Adrenal gland (tissue), 12 donors: Measurements from ENCODE around the gene TXNRD2. TPM values are rescaled to one million over a fixed set of nuclear protein-coding genes. Genes with fewer than 3 reads are reported as not detected.

Experiments used
- DNase-seq, 7 donors: peaks; one replicate each; pipeline ENCODE4 v3.0.0-alpha.2; 2019 to 2020
- H3K27ac ChIP-seq, 5 donors: fragments of 200-600 bp; sonication (generic) in 4 of 5; 1 replicate in 3 of 5; 2 replicates in 2 of 5; pipeline versions ENCODE4 v1.5.1 to v1.8.0; 2016 to 2020; ENCODE audit warnings: mild to moderate bottlenecking in 1 of 5
- H3K27me3 ChIP-seq: fragments of 200-600 bp; 2 replicates; pipeline ENCODE4 v1.8.0; 2021
- H3K36me3 ChIP-seq, 2 donors: fragments of 200-600 bp; replicated peaks in 1 of 2; 1 replicate in 1 of 2; 2 replicates in 1 of 2; pipeline versions ENCODE4 v1.5.1 to v1.8.0; 2018 to 2022
- H3K4me1 ChIP-seq, 2 donors: fragments of 200-600 bp; replicated peaks in 1 of 2; 1 replicate in 1 of 2; 2 replicates in 1 of 2; pipeline versions ENCODE4 v1.5.1 to v1.8.0; 2018 to 2021
- H3K4me3 ChIP-seq, 4 donors: fragments of 200-600 bp; sonication (generic) in 3 of 4; one replicate each; pipeline ENCODE4 v1.5.1; 2016 to 2018
- H3K9me3 ChIP-seq, 3 donors: fragments of 200-600 bp; sonication (generic) in 1 of 3; replicated peaks in 1 of 3; 1 replicate in 2 of 3; 2 replicates in 1 of 3; pipeline versions ENCODE4 v1.5.1 to v1.8.0; 2016 to 2021
- POLR2A ChIP-seq, 2 donors: fragments of 450-650 bp; IDR thresholded peaks; one replicate each; pipeline ENCODE4 v1.6.1; 2017; ENCODE audit warnings: antibody characterized with exemption in 2 of 2, mild to moderate bottlenecking in 2 of 2, moderate library complexity in 1 of 2
- WGBS, 4 donors: extraction: QIAGEN DNeasy Blood & Tissue Kit in 2 of 4; methylation state at CpG; one replicate each; pipeline versions ENCODE4 v1.1.5 to v1.1.7; 2013 to 2017; 5-methylcytosine and 5-hydroxymethylcytosine counted together
- intact Hi-C, 2 donors: fragments of 100-400 bp; cut with DNase I; formaldehyde crosslinking; loops; one replicate each; pipeline versions ENCODE4 v1.14.1 to v1.15.0; 2022 to 2023
- polyA plus RNA-seq, 3 donors: library from polyadenylated mRNA; stranded (reverse); fragments of 200-250 nt in 2 of 3; fragments of 350-450 nt in 1 of 3; fragmentation: Illumina TruSeq in 1 of 3; extraction: RNeasy Lipid Tissue Mini Kit (QIAGEN cat#74804) in 1 of 3; gene quantifications; one replicate each; pipeline ENCODE4 v1.2.3, GENCODE V29; 2013 to 2014
- total RNA-seq, 9 donors: library from RNA; depleted of rRNA in 4 of 9; stranded (reverse); fragments of >200 nt in 4 of 9; fragments of 120-200 nt in 1 of 9; fragmentation: NEBNext Ultra II Directional in 1 of 9; extraction: Animal tissue kit (Norgen Biotek cat#: 25700) in 1 of 9; gene quantifications; one replicate each; pipeline versions ENCODE4 v1.1.0 to v1.2.4, GENCODE V29; 2013 to 2023
- TF ChIP-seq, protein P1 (sequence below), 6 experiments: fragments of 450-650 bp in 4 of 6; fragments of 200-600 bp in 2 of 6; sonication (generic) in 1 of 6; IDR thresholded peaks; 1 replicate in 5 of 6; 2 replicates in 1 of 6; pipeline versions ENCODE4 v1.5.1 to v1.8.0; 2016 to 2021; ENCODE audit warnings: antibody characterized with exemption in 6 of 6, mild to moderate bottlenecking in 2 of 6, moderate library complexity in 1 of 6
- donor health status: healthy with polysubstance abuse.
- donor health status: Bipolar disorder and iron deficiency.
- donor health status: DM: yes; HTN: yes; CAD: no.
- donor health status: DM: no; HTN: no; CAD: no.
- donor health status: DM: no; HTN: no; CAD: no.
- donor health status: DM: yes; HTN: yes; CAD: no.

Gene TXNRD2
- total and polyA plus RNA-seq, 12 donors = 39.6 to 171 (median 59.5) TPM

DNA sequence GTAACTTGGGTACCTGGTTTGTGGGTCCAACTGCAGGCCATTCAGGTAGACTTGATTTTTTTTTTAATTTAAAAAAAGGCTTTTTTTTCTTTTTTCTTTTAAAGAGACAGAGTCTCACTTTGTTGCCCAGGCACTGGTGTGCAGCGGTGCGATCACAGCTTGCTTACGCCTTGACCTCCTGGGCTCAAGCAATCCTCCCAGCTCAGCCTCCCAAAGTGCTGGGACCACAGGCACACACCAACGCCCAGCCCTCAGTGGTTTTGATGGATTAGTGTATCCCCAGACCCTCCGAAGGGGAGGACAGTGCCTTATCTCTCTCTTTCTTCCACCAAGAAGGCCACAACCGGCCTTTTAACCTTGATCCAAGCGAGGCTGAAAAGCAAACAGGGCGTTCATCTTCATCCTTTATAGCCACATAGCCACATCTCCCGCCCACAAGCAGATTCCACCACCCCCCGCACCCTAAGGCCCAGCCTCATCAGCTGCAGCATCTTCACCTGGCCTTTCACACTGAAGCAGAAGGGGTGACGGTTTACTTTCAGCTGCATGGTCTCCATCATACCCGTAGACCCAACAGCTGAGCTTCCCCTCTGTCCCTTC lies 17.6 kb downstream of the TXNRD2 start:
- no peaks in the 10 kb centered on the region for H3K27me3 ChIP-seq
- H3K27ac ChIP-seq = no peak overlapping the region
- H3K4me1 ChIP-seq = no peaks in the 10 kb centered on the region
- H3K4me3 ChIP-seq = no peak overlapping the region
- intact Hi-C loops = no loop called here
- DNase-seq = no peak
- H3K9me3 ChIP-seq = no peaks in the 10 kb centered on the region
- TF ChIP-seq POLR2A (IDR thresholded peaks at IDR 0.05) = no peak
- TF ChIP-seq, protein P1, sequence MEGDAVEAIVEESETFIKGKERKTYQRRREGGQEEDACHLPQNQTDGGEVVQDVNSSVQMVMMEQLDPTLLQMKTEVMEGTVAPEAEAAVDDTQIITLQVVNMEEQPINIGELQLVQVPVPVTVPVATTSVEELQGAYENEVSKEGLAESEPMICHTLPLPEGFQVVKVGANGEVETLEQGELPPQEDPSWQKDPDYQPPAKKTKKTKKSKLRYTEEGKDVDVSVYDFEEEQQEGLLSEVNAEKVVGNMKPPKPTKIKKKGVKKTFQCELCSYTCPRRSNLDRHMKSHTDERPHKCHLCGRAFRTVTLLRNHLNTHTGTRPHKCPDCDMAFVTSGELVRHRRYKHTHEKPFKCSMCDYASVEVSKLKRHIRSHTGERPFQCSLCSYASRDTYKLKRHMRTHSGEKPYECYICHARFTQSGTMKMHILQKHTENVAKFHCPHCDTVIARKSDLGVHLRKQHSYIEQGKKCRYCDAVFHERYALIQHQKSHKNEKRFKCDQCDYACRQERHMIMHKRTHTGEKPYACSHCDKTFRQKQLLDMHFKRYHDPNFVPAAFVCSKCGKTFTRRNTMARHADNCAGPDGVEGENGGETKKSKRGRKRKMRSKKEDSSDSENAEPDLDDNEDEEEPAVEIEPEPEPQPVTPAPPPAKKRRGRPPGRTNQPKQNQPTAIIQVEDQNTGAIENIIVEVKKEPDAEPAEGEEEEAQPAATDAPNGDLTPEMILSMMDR (IDR thresholded peaks at IDR 0.05) = no peak
- H3K36me3 ChIP-seq = peaks cover 0 to 2% of the 10 kb centered on the region in 2 donors
- WGBS, 4 donors = 78 to 86% (median 83%) methylated on average over 12 of the region's 12 CpGs

DNA sequence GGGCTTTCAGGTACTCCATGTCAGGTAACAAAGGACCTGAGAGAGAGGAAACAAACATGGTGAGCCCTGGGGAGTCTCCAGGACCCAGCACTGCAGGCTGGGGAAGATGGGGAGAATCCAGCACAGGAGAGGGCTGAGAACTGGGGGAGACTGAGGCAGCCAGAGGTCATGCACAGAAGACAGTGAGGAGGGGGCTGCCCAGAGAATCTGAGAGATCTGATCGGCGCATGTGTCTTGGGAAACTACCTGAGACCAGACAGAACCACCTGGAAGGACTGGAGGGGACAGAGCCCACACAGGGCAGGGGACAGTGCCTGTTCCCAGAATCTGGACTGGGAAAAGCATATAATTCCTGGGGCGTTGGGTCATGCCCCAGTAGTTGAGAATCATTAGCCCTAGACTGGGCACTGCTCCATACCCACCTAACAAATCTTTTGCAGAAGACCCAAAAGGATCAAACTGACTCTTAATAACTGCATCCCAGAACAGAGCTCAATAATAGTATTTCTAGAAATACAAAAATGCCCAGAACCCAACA lies 20.0 kb downstream of the TXNRD2 start:
- TF ChIP-seq, protein P1 (IDR thresholded peaks at IDR 0.05) = no peak
- TF ChIP-seq POLR2A (IDR thresholded peaks at IDR 0.05) = no peak
- Histone ChIP-seq H3K27me3 (no peaks in the 10 kb centered on the region), H3K4me1 (no peaks in the 10 kb centered on the region), H3K27ac (no peak overlapping the region), H3K9me3 (no peaks in the 10 kb centered on the region), H3K4me3 (no peak overlapping the region), H3K36me3 (peaks cover 0 to 26% of the 10 kb centered on the region in 2 donors)
- no peak for DNase-seq
- intact Hi-C loops = no loop called here
- 67 to 97% (median 84%) methylated on average over 3 of the region's 3 CpGs for WGBS, 4 donors

DNA sequence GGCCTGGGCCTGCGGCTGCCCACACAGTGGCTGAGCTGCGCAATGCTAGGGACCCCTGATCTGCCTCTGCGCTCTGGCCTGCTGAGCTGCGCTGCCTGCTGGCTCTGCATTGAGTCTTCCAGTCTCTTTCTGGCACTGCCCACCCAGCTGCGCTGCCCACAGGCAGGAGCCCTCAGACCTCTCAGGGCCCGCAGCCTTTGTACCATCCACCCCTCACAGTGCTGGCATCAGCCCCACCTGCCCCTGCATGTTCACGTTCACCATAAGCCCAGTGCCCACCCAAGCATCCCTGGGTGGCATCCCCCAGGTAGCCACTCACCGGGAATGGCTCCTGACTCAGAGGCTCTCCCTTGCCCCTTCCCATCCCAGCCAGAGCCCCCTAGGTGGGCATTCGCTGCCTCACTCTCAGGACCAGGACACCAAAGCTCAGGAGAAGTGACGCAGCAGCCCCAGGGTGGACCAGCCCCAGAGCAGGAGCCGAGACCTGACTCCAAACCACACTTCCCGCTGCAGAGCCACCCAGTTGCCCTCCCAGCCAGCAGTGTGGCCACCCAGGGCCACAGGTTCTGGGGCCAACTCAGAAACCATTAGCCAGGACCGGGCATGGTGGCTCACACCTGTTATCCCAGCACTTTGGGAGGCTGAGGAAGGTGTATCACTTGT lies 21.8 kb downstream of the TXNRD2 start:
- no peak overlapping the region for H3K4me3 ChIP-seq
- TF ChIP-seq, protein P1 (IDR thresholded peaks at IDR 0.05) = no peak
- no peak for TF ChIP-seq POLR2A (IDR thresholded peaks at IDR 0.05)
- WGBS, 4 donors = 87 to 99% (median 96%) methylated on average over 4 to 13 of the region's 13 CpGs
- no peaks in the 10 kb centered on the region for H3K27me3 ChIP-seq
- H3K4me1 ChIP-seq = no peaks in the 10 kb centered on the region
- intact Hi-C loops = no loop called here
- no peak overlapping the region for H3K27ac ChIP-seq
- peaks cover 0 to 42% of the 10 kb centered on the region in 2 donors for H3K36me3 ChIP-seq
- no peak for DNase-seq
- no peaks in the 10 kb centered on the region for H3K9me3 ChIP-seq

DNA sequence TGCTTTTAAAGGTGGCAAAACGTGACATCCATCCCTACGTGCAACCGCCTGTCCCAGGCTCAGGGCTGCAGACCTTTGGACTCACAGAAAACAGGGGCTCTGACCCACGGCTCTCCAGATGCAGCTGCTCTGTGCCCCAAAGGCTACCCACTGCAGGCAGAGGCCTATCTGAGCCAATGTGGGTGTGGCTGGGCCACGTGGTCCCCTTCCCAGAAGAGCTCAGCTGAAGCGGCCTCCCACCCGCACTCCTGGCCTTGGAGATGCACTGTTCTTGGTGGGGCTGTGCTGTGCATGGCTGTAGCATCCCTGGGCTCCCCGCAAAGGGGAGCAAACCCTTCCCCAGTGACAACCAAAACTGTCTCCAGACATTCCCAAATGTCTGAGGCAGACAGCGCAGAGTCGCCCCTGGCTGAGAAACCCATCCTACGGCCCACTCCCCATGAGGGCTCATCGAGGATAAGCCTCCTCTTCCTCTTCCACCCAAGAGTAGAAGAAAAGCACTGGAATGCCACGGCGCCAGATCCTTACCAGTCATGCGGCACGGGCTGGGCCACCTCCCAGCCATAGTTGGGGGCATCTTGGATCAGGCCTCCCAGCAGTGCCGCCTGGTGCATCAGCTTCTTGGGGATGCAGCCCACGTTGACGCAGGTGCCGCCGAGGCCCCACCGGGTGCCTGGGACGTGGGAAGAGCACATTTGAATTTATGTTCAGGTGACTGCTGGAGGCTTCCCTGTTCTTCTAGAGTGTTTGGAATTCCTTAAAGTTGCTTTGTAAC lies 23.1 kb downstream of the TXNRD2 start:
- intact Hi-C loops = no loop called here
- TF ChIP-seq, protein P1 (IDR thresholded peaks at IDR 0.05) = no peak
- TF ChIP-seq POLR2A (IDR thresholded peaks at IDR 0.05) = no peak

More for the DNA sequence above, 23.1 kb downstream of the TXNRD2 start:
- no peak for DNase-seq
- H3K36me3 ChIP-seq = peaks cover 0 to 54% of the 10 kb centered on the region in 2 donors
- no peaks in the 10 kb centered on the region for H3K9me3 ChIP-seq
- H3K27ac ChIP-seq = no peak overlapping the region
- WGBS, 4 donors = 79 to 89% (median 87%) methylated on average over 21 to 23 of the region's 23 CpGs
- no peaks in the 10 kb centered on the region for H3K27me3 ChIP-seq
- H3K4me3 ChIP-seq = no peak overlapping the region
- no peaks in the 10 kb centered on the region for H3K4me1 ChIP-seq
